CD14-positive monocyte (primary cell): ENCODE data around the gene HM13. TPM values are rescaled to one million over a fixed set of nuclear protein-coding genes. Genes with fewer than 3 reads are reported as not detected.

Experiments used
- DNase-seq, 3 donors: peaks; one replicate each; pipeline ENCODE4 v3.0.0-alpha.2; 2011 to 2022
- H2AFZ ChIP-seq: 2 replicates; pipeline ENCODE4 v1.6.0; 2012; ENCODE audit warnings: mild to moderate bottlenecking, low read depth, low read length, inconsistent platforms; ENCODE audit not compliant: insufficient read depth, poor library complexity, severe bottlenecking
- H3K27ac ChIP-seq, 2 donors: 1 replicate in 1 of 2; 2 replicates in 1 of 2; pipeline ENCODE4 v1.5.1; 2012 to 2013; ENCODE audit warnings: low read length in 2 of 2, control low read depth in 1 of 2, inconsistent platforms in 1 of 2, low read depth in 1 of 2, mild to moderate bottlenecking in 1 of 2
- H3K27me3 ChIP-seq, 2 donors: one replicate each; pipeline versions ENCODE4 v1.6.0 to v1.6.1; 2011 to 2013; ENCODE audit warnings: low read length in 2 of 2; ENCODE audit not compliant: control insufficient read depth in 2 of 2, insufficient read depth in 2 of 2
- H3K36me3 ChIP-seq, 2 donors: replicated peaks in 1 of 2; 1 replicate in 1 of 2; 2 replicates in 1 of 2; pipeline versions ENCODE4 v1.5.1 to v1.6.1; 2012 to 2013; ENCODE audit warnings: low read length in 2 of 2, control low read depth in 1 of 2, inconsistent platforms in 1 of 2, mild to moderate bottlenecking in 1 of 2; ENCODE audit not compliant: insufficient read depth in 2 of 2, control insufficient read depth in 1 of 2
- H3K4me1 ChIP-seq, 2 donors: 1 replicate in 1 of 2; 2 replicates in 1 of 2; pipeline versions ENCODE4 v1.5.1 to v1.6.1; 2012 to 2013; ENCODE audit warnings: low read length in 2 of 2, control low read depth in 1 of 2, inconsistent platforms in 1 of 2, mild to moderate bottlenecking in 1 of 2, moderate library complexity in 1 of 2; ENCODE audit not compliant: insufficient read depth in 2 of 2, control insufficient read depth in 1 of 2
- H3K4me2 ChIP-seq: replicated peaks from 2 replicates; pipeline ENCODE3; 2012; ENCODE audit warnings: low read length, moderate library complexity, mild to moderate bottlenecking; ENCODE audit not compliant: poor library complexity, severe bottlenecking; ENCODE audit errors: extremely low read depth
- H3K4me3 ChIP-seq, 3 experiments: fragments of 200-600 bp in 1 of 3; sonication (generic) in 1 of 3; replicated peaks in 1 of 3; 1 replicate in 2 of 3; 2 replicates in 1 of 3; pipeline ENCODE4 v1.5.1; 2011 to 2013; ENCODE audit warnings: low read length in 3 of 3, mild to moderate bottlenecking in 3 of 3, control low read depth in 2 of 3, low read depth in 2 of 3, inconsistent platforms in 1 of 3, moderate library complexity in 1 of 3
- H3K79me2 ChIP-seq: 2 replicates; pipeline ENCODE4 v1.6.0; 2012; ENCODE audit warnings: mild to moderate bottlenecking, control low read depth, inconsistent platforms, low read length, moderate library complexity; ENCODE audit not compliant: insufficient read depth
- H3K9ac ChIP-seq: 2 replicates; pipeline ENCODE4 v1.6.0; 2017; ENCODE audit warnings: low read length, mild to moderate bottlenecking; ENCODE audit not compliant: insufficient read depth, poor library complexity, severe bottlenecking
- H3K9me3 ChIP-seq, 2 donors: replicated peaks in 1 of 2; 1 replicate in 1 of 2; 2 replicates in 1 of 2; pipeline versions ENCODE4 v1.5.1 to v1.6.1; 2012 to 2013; ENCODE audit warnings: low read length in 2 of 2, control low read depth in 1 of 2; ENCODE audit not compliant: control insufficient read depth in 1 of 2, insufficient read depth in 1 of 2
- H4K20me1 ChIP-seq: 2 replicates; pipeline ENCODE4 v1.6.0; 2012; ENCODE audit warnings: mild to moderate bottlenecking, low read length, control low read depth, moderate library complexity; ENCODE audit not compliant: insufficient read depth
- H3K27ac Mint-ChIP-seq, 7 donors: one replicate each; pipeline ENCODE4 v1.8.0; 2020; ENCODE audit warnings: mild to moderate bottlenecking in 7 of 7, mixed read lengths in 7 of 7, moderate library complexity in 6 of 7, inconsistent platforms in 2 of 7
- H3K27me3 Mint-ChIP-seq, 3 donors: one replicate each; pipeline ENCODE4 v1.8.0; 2021 to 2022; ENCODE audit warnings: low read depth in 3 of 3, mild to moderate bottlenecking in 3 of 3, mixed read lengths in 3 of 3, moderate library complexity in 3 of 3, inconsistent platforms in 1 of 3
- H3K36me3 Mint-ChIP-seq, 2 donors: one replicate each; pipeline ENCODE4 v1.8.0; 2020; ENCODE audit warnings: mixed read lengths in 2 of 2, inconsistent platforms in 1 of 2, mild to moderate bottlenecking in 1 of 2
- H3K4me1 Mint-ChIP-seq: one replicate; pipeline ENCODE4 v1.8.0; 2020; ENCODE audit warnings: mild to moderate bottlenecking, mixed read lengths
- H3K4me3 Mint-ChIP-seq, 2 donors: one replicate each; pipeline ENCODE4 v1.8.0; 2020; ENCODE audit warnings: mild to moderate bottlenecking in 2 of 2, mixed read lengths in 2 of 2, moderate library complexity in 1 of 2
- H3K9me3 Mint-ChIP-seq, 7 donors: one replicate each; pipeline ENCODE4 v1.8.0; 2020 to 2022; ENCODE audit warnings: mixed read lengths in 7 of 7, mild to moderate bottlenecking in 6 of 7, moderate library complexity in 6 of 7, inconsistent platforms in 2 of 7
- WGBS: methylation state at CpG from one replicate; pipeline ENCODE4 v1.1.5; 2013; ENCODE audit warnings: missing lambda C conversion rate; ENCODE audit not compliant: insufficient coverage; 5-methylcytosine and 5-hydroxymethylcytosine counted together
- intact Hi-C, 2 donors: fragments of 100-400 bp; cut with micrococcal nuclease; formaldehyde crosslinking; loops; one replicate each; pipeline versions ENCODE4 v1.15.0 to v1.15.1; 2023
- polyA plus RNA-seq, 3 donors: library from polyadenylated mRNA; depleted of rRNA in 1 of 3; unstranded in 2 of 3; stranded (reverse) in 1 of 3; fragments of 300-500 nt in 2 of 3; fragments of >200 nt in 1 of 3; fragmentation: Illumina TruSeq in 2 of 3; gene quantifications; 1 replicate in 2 of 3; 2 replicates in 1 of 3; pipeline ENCODE4 v1.2.3, GENCODE V29; 2012 to 2021
- TF ChIP-seq, protein P1 (sequence below): fragments of 200-600 bp; IDR thresholded peaks from one replicate; pipeline ENCODE4 v1.8.0; 2022; ENCODE audit warnings: antibody characterized with exemption, mild to moderate bottlenecking

Gene HM13
- polyA plus RNA-seq, 3 donors = 199 to 329 (median 320) TPM

DNA sequence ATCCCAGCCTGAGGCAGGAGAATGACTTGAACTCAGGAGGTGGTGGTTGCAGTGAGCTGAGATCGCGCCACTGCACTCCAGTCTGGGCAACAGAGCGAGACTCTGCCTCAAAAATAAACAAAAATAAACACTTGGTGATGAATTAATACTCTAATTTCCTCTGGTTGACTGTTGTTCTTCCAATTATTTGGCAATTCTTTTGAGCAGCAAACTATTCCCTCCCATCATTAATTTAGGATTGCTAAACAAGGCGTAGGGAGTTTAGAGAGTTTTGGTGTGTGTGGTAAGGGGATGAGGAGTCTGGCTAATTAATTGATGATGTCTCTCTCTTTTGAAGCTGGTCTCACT is 88.2 kb downstream of the HM13 start:
- H3K9me3 ChIP-seq = no peaks in the 10 kb centered on the region
- no CpG with 5 or more reads among the region's 4 CpGs for WGBS
- H3K36me3 Mint-ChIP-seq = peaks cover 4% of the 10 kb centered on the region in 2 donors
- H3K36me3 ChIP-seq = no peaks in the 10 kb centered on the region
- H3K4me1 Mint-ChIP-seq = peaks cover 36% of the 10 kb centered on the region
- intact Hi-C loops = loop anchor here in 1 of 2 donors (10.0 kb wide), 1 partner anchor 512 kb away; no protein-coding TSS in a partner anchor
- H3K4me1 ChIP-seq = peaks cover 29 to 42% of the 10 kb centered on the region in 2 donors
- H4K20me1 ChIP-seq = no peaks in the 10 kb centered on the region
- H3K27me3 Mint-ChIP-seq = peaks cover 26 to 44% (median 32%) of the 10 kb centered on the region in 3 donors
- H3K9ac ChIP-seq = no peak overlapping the region
- peak overlapping the region in 1 of 2 donors; percentile 50 for H3K4me3 Mint-ChIP-seq
- H3K79me2 ChIP-seq = no peaks in the 10 kb centered on the region
- no peak overlapping the region for H3K27ac ChIP-seq
- no peak overlapping the region for H3K4me2 ChIP-seq
- peaks cover 0 to 11% (median 2%) of the 10 kb centered on the region in 7 donors for H3K9me3 Mint-ChIP-seq
- TF ChIP-seq, protein P1, sequence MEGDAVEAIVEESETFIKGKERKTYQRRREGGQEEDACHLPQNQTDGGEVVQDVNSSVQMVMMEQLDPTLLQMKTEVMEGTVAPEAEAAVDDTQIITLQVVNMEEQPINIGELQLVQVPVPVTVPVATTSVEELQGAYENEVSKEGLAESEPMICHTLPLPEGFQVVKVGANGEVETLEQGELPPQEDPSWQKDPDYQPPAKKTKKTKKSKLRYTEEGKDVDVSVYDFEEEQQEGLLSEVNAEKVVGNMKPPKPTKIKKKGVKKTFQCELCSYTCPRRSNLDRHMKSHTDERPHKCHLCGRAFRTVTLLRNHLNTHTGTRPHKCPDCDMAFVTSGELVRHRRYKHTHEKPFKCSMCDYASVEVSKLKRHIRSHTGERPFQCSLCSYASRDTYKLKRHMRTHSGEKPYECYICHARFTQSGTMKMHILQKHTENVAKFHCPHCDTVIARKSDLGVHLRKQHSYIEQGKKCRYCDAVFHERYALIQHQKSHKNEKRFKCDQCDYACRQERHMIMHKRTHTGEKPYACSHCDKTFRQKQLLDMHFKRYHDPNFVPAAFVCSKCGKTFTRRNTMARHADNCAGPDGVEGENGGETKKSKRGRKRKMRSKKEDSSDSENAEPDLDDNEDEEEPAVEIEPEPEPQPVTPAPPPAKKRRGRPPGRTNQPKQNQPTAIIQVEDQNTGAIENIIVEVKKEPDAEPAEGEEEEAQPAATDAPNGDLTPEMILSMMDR = no peak
- peaks cover 8 to 24% of the 10 kb centered on the region in 2 donors for H3K27me3 ChIP-seq
- no peak for DNase-seq
- peak overlapping the region in 3 of 7 donors; percentile 83 to 95 (median 90) for H3K27ac Mint-ChIP-seq
- no peak overlapping the region for H3K4me3 ChIP-seq
- no peak overlapping the region for H2AFZ ChIP-seq

DNA sequence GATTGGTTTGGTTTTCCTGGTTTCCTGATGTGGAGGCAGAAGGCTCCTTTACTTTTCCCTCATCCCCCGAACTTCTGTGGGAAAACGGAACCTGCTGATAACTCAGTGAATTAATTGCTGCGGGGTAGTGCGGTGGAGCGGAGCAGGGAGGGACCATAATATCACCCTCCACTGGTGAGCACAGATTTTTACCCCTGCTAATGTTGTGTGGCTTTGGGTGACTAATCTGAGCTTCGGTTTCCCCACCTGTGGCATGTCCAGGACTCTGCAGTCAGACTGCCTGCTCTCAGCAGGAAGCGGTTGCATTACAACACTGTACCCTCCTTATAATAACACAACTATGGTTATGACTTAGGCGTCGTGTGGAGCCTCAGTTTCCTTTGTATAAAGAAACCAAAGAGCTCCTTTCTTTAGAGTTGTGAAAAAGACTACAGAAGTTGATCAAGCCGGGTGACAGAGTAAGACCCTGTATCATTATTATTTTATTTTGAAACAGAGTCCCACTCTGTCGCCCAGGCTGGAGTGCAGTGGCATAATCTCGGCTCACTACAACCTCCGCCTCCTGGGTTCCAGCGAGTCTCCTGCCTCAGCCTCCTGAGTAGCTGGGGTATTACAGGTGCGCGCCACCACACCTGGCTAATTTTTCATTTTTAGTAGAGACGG is 88.7 kb downstream of the HM13 start:
- H3K36me3 Mint-ChIP-seq = peaks cover 4% of the 10 kb centered on the region in 2 donors
- H3K9me3 Mint-ChIP-seq = peaks cover 0 to 11% (median 2%) of the 10 kb centered on the region in 7 donors
- WGBS = no CpG with 5 or more reads among the region's 17 CpGs
- DNase-seq = peak; percentile 41 to 75 (median 73)
- H3K79me2 ChIP-seq = no peaks in the 10 kb centered on the region
- peak overlapping the region in 1 of 2 donors; percentile 50 for H3K4me3 Mint-ChIP-seq
- H3K27me3 Mint-ChIP-seq = peaks cover 26 to 46% (median 33%) of the 10 kb centered on the region in 3 donors
- H3K9me3 ChIP-seq = no peaks in the 10 kb centered on the region
- H3K27me3 ChIP-seq = peaks cover 8 to 29% of the 10 kb centered on the region in 2 donors
- intact Hi-C loops = loop anchor here in 1 of 2 donors (10.0 kb wide), 1 partner anchor 512 kb away; no protein-coding TSS in a partner anchor
- no peaks in the 10 kb centered on the region for H3K36me3 ChIP-seq
- peak overlapping the region in 5 of 7 donors; percentile 50 to 95 (median 89) for H3K27ac Mint-ChIP-seq
- H4K20me1 ChIP-seq = no peaks in the 10 kb centered on the region
- H3K27ac ChIP-seq = no peak overlapping the region
- no peak overlapping the region for H3K9ac ChIP-seq
- no peak overlapping the region for H2AFZ ChIP-seq
- peaks cover 37% of the 10 kb centered on the region for H3K4me1 Mint-ChIP-seq
- peaks cover 29 to 43% of the 10 kb centered on the region in 2 donors for H3K4me1 ChIP-seq
- H3K4me2 ChIP-seq = no peak overlapping the region
- no peak overlapping the region for H3K4me3 ChIP-seq
- TF ChIP-seq, protein P1 = no peak
